GM23338 (cell line): ENCODE measurements around the gene HOXA10.

Source experiments
- CREB1 ChIP-seq: fragments of 250-450 bp; sonication (Bioruptor Pico); IDR thresholded peaks from 2 replicates; pipeline ENCODE4 v1.5.0; 2020; ENCODE audit warnings: low read depth, mild to moderate bottlenecking, moderate library complexity
- EZH2 ChIP-seq: fragments of 200-600 bp; sonication (generic); IDR thresholded peaks from one replicate; pipeline ENCODE4 v1.8.0; 2017; ENCODE audit warnings: antibody characterized with exemption, mild to moderate bottlenecking, low read depth; ENCODE audit not compliant: unreplicated experiment
- JUNB ChIP-seq: IDR thresholded peaks from one replicate; pipeline ENCODE4 v1.6.1; 2016; ENCODE audit warnings: antibody characterized with exemption; ENCODE audit not compliant: unreplicated experiment
- POLR2AphosphoS5 ChIP-seq: IDR thresholded peaks from 2 replicates; pipeline ENCODE4 v1.6.1; 2016; ENCODE audit warnings: antibody characterized with exemption, low read depth
- ZNF114 ChIP-seq: fragments of 250-450 bp; sonication (Bioruptor Pico); IDR thresholded peaks from 2 replicates; pipeline ENCODE4 v1.5.0; 2020; ENCODE audit warnings: mild to moderate bottlenecking, moderate library complexity
- ZNF331 ChIP-seq: fragments of 250-450 bp; sonication (Bioruptor Pico); IDR thresholded peaks from 2 replicates; pipeline ENCODE4 v1.5.0; 2020; ENCODE audit warnings: low read depth, mild to moderate bottlenecking, moderate library complexity
- TF ChIP-seq, protein P1 (sequence below), 2 experiments: fragments of 200-600 bp in 1 of 2; sonication (generic) in 1 of 2; conservative IDR thresholded peaks; 2 replicates each; pipeline versions ENCODE4 v1.5.1 to v1.6.1; 2016 to 2017; ENCODE audit warnings: antibody characterized with exemption in 2 of 2, low read depth in 2 of 2, mild to moderate bottlenecking in 2 of 2, moderate library complexity in 1 of 2
- TF ChIP-seq, protein P2 (sequence below): IDR thresholded peaks from 2 replicates; pipeline ENCODE4 v1.6.1; 2016; ENCODE audit warnings: antibody characterized with exemption
- TF ChIP-seq, protein P3 (sequence below): IDR thresholded peaks from one replicate; pipeline ENCODE4 v1.6.1; 2018; ENCODE audit warnings: antibody characterized with exemption; ENCODE audit not compliant: unreplicated experiment

DNA sequence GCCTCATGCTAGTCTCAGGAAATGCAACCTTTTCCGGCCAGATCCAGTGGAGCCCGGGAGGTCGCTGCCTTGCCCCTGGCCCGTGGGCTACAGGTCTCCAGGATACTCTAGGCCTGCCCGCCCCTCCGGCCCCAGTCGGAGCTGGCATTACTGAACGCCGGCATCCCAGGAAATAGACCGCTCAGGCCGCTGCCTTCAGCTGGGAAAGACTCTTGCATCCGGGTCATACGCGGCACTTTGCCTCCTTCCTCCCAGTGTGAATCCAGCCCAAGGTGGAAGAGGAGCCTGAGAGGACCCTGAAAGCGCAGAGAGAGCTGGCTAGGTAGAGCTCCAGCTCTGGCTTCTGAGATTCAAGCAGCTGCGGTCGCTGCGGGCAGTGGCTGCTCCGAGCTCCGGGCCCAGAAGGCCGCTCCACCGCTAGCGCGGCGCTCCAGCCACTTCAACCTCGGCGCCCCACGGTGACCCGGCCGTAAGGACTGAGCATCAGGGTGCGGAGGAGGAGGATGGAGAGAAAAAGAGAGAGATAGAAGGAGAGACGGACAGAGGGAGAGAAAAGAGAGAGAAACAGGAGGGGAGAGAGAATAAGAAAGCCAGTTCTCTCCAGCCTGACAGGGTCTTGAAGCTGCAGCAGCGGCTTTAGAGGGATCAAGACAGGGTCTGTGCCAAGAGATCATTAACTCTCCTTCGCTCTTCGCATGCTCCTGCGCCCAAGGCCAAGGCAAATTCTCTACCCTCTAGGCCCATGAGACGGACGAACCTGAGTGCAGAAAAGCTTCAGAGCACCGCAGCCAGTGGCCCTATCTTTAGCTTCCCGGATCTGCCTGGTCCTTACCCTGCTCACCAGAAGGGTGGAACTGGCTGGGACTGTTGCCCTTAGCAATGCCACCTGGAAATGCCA is 1.8 kb upstream of the HOXA10 start:
- TF ChIP-seq, protein P1, sequence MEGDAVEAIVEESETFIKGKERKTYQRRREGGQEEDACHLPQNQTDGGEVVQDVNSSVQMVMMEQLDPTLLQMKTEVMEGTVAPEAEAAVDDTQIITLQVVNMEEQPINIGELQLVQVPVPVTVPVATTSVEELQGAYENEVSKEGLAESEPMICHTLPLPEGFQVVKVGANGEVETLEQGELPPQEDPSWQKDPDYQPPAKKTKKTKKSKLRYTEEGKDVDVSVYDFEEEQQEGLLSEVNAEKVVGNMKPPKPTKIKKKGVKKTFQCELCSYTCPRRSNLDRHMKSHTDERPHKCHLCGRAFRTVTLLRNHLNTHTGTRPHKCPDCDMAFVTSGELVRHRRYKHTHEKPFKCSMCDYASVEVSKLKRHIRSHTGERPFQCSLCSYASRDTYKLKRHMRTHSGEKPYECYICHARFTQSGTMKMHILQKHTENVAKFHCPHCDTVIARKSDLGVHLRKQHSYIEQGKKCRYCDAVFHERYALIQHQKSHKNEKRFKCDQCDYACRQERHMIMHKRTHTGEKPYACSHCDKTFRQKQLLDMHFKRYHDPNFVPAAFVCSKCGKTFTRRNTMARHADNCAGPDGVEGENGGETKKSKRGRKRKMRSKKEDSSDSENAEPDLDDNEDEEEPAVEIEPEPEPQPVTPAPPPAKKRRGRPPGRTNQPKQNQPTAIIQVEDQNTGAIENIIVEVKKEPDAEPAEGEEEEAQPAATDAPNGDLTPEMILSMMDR (conservative IDR thresholded peaks at IDR 0.05; ENCODE audit: low read depth in 2 of 2), result no peak
- TF ChIP-seq POLR2AphosphoS5 (no peak), CREB1 (CRISPR knock-in tag) (no peak), ZNF114 (no peak), EZH2 (peak; percentile 95), ZNF331 (no peak), JUNB (no peak)
- TF ChIP-seq, protein P2, sequence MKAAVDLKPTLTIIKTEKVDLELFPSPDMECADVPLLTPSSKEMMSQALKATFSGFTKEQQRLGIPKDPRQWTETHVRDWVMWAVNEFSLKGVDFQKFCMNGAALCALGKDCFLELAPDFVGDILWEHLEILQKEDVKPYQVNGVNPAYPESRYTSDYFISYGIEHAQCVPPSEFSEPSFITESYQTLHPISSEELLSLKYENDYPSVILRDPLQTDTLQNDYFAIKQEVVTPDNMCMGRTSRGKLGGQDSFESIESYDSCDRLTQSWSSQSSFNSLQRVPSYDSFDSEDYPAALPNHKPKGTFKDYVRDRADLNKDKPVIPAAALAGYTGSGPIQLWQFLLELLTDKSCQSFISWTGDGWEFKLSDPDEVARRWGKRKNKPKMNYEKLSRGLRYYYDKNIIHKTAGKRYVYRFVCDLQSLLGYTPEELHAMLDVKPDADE, result no peak
- TF ChIP-seq, protein P3, sequence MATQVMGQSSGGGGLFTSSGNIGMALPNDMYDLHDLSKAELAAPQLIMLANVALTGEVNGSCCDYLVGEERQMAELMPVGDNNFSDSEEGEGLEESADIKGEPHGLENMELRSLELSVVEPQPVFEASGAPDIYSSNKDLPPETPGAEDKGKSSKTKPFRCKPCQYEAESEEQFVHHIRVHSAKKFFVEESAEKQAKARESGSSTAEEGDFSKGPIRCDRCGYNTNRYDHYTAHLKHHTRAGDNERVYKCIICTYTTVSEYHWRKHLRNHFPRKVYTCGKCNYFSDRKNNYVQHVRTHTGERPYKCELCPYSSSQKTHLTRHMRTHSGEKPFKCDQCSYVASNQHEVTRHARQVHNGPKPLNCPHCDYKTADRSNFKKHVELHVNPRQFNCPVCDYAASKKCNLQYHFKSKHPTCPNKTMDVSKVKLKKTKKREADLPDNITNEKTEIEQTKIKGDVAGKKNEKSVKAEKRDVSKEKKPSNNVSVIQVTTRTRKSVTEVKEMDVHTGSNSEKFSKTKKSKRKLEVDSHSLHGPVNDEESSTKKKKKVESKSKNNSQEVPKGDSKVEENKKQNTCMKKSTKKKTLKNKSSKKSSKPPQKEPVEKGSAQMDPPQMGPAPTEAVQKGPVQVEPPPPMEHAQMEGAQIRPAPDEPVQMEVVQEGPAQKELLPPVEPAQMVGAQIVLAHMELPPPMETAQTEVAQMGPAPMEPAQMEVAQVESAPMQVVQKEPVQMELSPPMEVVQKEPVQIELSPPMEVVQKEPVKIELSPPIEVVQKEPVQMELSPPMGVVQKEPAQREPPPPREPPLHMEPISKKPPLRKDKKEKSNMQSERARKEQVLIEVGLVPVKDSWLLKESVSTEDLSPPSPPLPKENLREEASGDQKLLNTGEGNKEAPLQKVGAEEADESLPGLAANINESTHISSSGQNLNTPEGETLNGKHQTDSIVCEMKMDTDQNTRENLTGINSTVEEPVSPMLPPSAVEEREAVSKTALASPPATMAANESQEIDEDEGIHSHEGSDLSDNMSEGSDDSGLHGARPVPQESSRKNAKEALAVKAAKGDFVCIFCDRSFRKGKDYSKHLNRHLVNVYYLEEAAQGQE, result no peak
